Loucy (cell line): Measurements from ENCODE around the gene TTC27.

Source experiments
- CTCF ChIP-seq: fragments of 200-600 bp; sonication (generic); conservative IDR thresholded peaks from 2 replicates; pipeline ENCODE4 v1.5.1; 2014; ENCODE audit warnings: mild to moderate bottlenecking, antibody characterized with exemption, low read length
- EZH2phosphoT487 ChIP-seq: fragments of 200-600 bp; IDR thresholded peaks from 2 replicates; pipeline ENCODE4 v1.6.1; 2018; ENCODE audit warnings: antibody characterized with exemption, mild to moderate bottlenecking, moderate library complexity, borderline replicate concordance

GRCh38 chr2:32691678-32692077 is 63.8 kb downstream of the TTC27 start:
- TF ChIP-seq CTCF = no peak
- no peak for TF ChIP-seq EZH2phosphoT487
